ENCODE data around the gene ABHD3. TPM values are rescaled to one million over a fixed set of nuclear protein-coding genes. Genes with fewer than 3 reads are reported as not detected.

The ABHD3 gene
- polyA plus RNA-seq, 1 donor from 2014 or later = 7.9 TPM

DNA sequence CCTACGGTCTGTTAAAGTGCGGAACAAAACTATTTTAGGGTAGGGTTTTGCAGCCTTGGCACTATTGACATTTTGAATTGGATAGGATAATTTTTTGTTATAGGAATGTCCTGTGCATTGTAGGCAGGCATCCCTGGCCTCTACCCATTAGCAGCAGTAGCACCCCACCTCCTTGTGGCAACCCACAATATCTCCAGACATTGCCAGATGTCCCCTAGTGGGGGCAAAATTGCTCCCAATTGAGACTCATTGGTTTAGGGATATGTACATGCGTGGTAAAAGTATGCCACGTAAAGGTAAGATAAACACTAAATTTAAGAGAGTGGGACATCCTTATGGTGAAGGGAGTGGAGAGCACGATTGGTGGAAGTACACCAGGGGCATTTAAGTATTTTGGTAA, 40.7 kb upstream of the ABHD3 start:
- Histone ChIP-seq H3K4me2 (ENCODE audit: low read length) (no peak overlapping the region), H3K9me2 (ENCODE audit: insufficient read depth, low read length) (no peaks in the 10 kb centered on the region), H3K79me2 (replicated peaks; ENCODE audit: insufficient read depth, low read length) (peaks cover 81% of the 10 kb centered on the region), H3K27ac (ENCODE audit: low read length) (no peak overlapping the region), H3K36me3 (ENCODE audit: insufficient read depth, low read length) (no peaks in the 10 kb centered on the region), H2AFZ (ENCODE audit: low read depth, low read length) (no peak overlapping the region), H3K4me3 (ENCODE audit: low read length) (peak overlapping the region; percentile 99), H3K9ac (ENCODE audit: low read length) (no peak overlapping the region), H3K9me3 (ENCODE audit: low read length) (no peaks in the 10 kb centered on the region), H4K20me1 (ENCODE audit: insufficient read depth) (no peaks in the 10 kb centered on the region), H3K27me3 (ENCODE audit: insufficient read depth, low read depth, low read length) (no peaks in the 10 kb centered on the region), H3F3A (ENCODE audit: insufficient read depth, low read length, poor library complexity, severe bottlenecking) (no peaks in the 10 kb centered on the region)
- no peak for TF ChIP-seq MXI1 (conservative IDR thresholded peaks at IDR 0.05; ENCODE audit: poor library complexity, severe bottlenecking)
- TF ChIP-seq, protein P1, sequence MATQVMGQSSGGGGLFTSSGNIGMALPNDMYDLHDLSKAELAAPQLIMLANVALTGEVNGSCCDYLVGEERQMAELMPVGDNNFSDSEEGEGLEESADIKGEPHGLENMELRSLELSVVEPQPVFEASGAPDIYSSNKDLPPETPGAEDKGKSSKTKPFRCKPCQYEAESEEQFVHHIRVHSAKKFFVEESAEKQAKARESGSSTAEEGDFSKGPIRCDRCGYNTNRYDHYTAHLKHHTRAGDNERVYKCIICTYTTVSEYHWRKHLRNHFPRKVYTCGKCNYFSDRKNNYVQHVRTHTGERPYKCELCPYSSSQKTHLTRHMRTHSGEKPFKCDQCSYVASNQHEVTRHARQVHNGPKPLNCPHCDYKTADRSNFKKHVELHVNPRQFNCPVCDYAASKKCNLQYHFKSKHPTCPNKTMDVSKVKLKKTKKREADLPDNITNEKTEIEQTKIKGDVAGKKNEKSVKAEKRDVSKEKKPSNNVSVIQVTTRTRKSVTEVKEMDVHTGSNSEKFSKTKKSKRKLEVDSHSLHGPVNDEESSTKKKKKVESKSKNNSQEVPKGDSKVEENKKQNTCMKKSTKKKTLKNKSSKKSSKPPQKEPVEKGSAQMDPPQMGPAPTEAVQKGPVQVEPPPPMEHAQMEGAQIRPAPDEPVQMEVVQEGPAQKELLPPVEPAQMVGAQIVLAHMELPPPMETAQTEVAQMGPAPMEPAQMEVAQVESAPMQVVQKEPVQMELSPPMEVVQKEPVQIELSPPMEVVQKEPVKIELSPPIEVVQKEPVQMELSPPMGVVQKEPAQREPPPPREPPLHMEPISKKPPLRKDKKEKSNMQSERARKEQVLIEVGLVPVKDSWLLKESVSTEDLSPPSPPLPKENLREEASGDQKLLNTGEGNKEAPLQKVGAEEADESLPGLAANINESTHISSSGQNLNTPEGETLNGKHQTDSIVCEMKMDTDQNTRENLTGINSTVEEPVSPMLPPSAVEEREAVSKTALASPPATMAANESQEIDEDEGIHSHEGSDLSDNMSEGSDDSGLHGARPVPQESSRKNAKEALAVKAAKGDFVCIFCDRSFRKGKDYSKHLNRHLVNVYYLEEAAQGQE (IDR thresholded peaks at IDR 0.05; ENCODE audit: borderline replicate concordance) = no peak
- TF ChIP-seq CTCF (IDR thresholded peaks at IDR 0.05; ENCODE audit: poor library complexity, severe bottlenecking) = no peak
- no peak for TF ChIP-seq SMC3 (conservative IDR thresholded peaks at IDR 0.05; ENCODE audit: poor library complexity)
- no peak for TF ChIP-seq TAF1 (IDR thresholded peaks at IDR 0.05; ENCODE audit: low read depth)
- TF ChIP-seq RAD21 (conservative IDR thresholded peaks at IDR 0.05) = no peak
- TF ChIP-seq POLR2AphosphoS5 (IDR thresholded peaks at IDR 0.05) = no peak
- TF ChIP-seq EP300 (conservative IDR thresholded peaks at IDR 0.05; ENCODE audit: poor library complexity, severe bottlenecking) = no peak
- TF ChIP-seq EZH2 (IDR thresholded peaks at IDR 0.05; ENCODE audit: borderline replicate concordance, insufficient read depth, low read length, poor library complexity, severe bottlenecking) = no peak

DNA sequence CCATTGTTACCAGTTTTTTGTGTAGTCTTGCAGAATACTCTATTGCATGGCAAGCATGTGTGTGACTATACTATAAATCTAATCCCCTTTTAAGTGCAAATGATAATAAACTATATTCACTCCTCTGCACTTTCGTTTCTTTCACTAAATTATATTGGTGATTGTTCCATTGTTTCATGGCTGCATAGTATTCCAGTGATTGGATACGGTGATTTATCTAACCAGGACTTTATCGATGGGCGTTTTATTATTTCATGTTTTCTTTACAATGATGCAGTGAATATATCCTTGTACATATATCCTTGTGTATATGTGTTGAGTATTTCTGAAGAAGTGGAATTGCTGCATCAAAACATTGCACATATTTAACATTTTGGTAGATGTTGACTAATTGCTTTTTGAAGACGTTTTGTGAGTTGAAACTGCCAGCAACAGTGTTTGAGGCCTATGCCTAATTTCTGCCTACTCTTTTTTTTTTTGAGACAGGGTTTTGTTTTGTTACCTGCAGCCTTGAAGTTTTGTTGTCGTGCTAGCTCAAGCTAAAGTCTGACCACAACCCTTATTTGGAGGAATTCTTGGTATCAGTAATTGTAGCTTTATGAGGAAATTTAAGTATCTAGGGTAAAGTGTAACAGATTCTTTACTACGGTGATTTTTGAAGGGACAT, 38.7 kb upstream of the ABHD3 start:
- Histone ChIP-seq H3K4me2 (ENCODE audit: low read length) (no peak overlapping the region), H3K79me2 (replicated peaks; ENCODE audit: insufficient read depth, low read length) (peaks cover 64% of the 10 kb centered on the region), H3K9ac (ENCODE audit: low read length) (no peak overlapping the region), H3K27me3 (ENCODE audit: insufficient read depth, low read depth, low read length) (no peaks in the 10 kb centered on the region), H3K9me2 (ENCODE audit: insufficient read depth, low read length) (no peaks in the 10 kb centered on the region), H3K36me3 (ENCODE audit: insufficient read depth, low read length) (no peaks in the 10 kb centered on the region), H3F3A (ENCODE audit: insufficient read depth, low read length, poor library complexity, severe bottlenecking) (no peaks in the 10 kb centered on the region), H3K4me3 (ENCODE audit: low read length) (peak overlapping the region; percentile 99), H2AFZ (ENCODE audit: low read depth, low read length) (no peak overlapping the region), H4K20me1 (ENCODE audit: insufficient read depth) (no peaks in the 10 kb centered on the region), H3K27ac (ENCODE audit: low read length) (no peak overlapping the region), H3K9me3 (ENCODE audit: low read length) (no peaks in the 10 kb centered on the region)
- no peak for TF ChIP-seq EZH2 (IDR thresholded peaks at IDR 0.05; ENCODE audit: borderline replicate concordance, insufficient read depth, low read length, poor library complexity, severe bottlenecking)

Data from neural cell (in vitro differentiated cells).